Measurements from ENCODE around the gene FRMPD1. TPM values are rescaled to one million over a fixed set of nuclear protein-coding genes. Genes with fewer than 3 reads are reported as not detected.

FRMPD1 gene
- total and polyA plus RNA-seq, 2 of the 13 experiments (the other 11 are each of a cell fraction or from before 2014, with no cell fraction given), result not detected

DNA sequence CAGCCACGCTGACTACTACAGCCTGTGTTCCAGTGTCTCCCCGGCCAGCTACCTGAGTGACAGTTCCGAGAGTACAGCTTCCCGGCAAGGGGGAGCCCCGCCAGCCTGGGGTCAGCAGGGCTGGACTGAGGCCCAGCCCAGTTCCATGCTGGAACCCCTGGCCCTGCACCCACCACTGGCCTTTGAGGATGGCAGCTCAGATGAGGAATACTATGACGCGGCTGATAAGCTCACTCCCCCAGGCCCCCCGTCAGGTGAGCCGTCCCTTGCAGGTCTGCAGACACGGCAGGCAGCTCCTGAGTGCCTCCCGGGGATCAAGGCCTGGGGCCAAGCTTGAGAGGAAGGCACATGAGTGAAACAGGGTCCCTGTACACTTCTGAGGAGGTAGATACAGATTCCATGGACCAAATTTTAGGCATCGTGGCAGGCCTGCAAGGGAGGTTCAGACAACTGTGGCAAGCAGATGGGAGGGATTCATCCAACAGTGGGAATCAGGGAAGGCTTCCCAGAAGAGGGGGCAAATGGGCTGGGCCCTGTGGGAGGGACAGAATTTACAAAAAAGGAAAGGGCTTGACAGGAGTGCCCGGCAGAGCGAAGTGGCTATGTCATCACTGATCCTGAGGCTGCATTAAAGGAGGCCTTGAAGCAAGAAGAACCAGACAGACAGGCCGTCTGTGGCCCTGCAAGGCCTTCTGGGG, 90.0 kb downstream of the FRMPD1 start (continued):
- TF ChIP-seq, protein P1, sequence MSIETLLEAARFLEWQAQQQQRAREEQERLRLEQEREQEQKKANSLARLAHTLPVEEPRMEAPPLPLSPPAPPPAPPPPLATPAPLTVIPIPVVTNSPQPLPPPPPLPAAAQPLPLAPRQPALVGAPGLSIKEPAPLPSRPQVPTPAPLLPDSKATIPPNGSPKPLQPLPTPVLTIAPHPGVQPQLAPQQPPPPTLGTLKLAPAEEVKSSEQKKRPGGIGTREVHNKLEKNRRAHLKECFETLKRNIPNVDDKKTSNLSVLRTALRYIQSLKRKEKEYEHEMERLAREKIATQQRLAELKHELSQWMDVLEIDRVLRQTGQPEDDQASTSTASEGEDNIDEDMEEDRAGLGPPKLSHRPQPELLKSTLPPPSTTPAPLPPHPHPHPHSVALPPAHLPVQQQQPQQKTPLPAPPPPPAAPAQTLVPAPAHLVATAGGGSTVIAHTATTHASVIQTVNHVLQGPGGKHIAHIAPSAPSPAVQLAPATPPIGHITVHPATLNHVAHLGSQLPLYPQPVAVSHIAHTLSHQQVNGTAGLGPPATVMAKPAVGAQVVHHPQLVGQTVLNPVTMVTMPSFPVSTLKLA (IDR thresholded peaks at IDR 0.05), result no peak
- TF ChIP-seq HNF4A (CRISPR knock-in tag; IDR thresholded peaks at IDR 0.05), result no peak
- TF ChIP-seq CENPT (CRISPR knock-in tag; IDR thresholded peaks at IDR 0.05; ENCODE audit: low read depth), result no peak

DNA sequence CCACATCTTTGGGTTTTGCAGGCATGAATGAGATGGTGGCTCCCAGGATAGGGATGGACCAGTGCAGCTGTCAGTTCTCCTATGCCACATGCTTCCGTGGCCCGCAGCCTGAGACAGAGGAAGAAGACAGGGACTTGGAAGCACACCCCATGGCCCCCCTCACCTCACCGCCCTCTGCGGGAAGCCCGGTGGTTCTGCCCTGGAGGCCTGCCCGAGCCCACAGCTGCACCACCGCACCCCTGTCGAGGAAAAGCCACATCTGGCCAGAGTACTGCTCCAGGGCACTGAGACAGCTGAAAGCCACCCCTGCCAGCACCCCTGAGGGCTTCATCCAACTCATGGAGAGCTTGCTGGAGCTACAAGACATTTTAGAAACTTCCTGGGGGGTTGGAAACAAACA, 95.2 kb downstream of the FRMPD1 start:
- DNase-seq (ENCODE audit: low spot score) (no peak), FAIRE-seq (no peak), ATAC-seq (peak; percentile 16; the same call in 2 of the 3 replicates)
- ChIA-PET CTCF (ENCODE audit: low intra/inter-chr PET ratio, low total read pairs) (no interaction called here), POLR2A (no interaction called here)
- H3K4me3 ChIP-seq (replicated peaks in 1 of 3; ENCODE audit: insufficient read depth in 1 of 3, low read depth in 2 of 3, low read length in 3 of 3), result no peak overlapping the region
- peaks cover 5 to 41% of the 10 kb centered on the region in 2 experiments for H3K27me3 ChIP-seq (ENCODE audit: control insufficient read depth in 1 of 2, insufficient read depth in 2 of 2, low read length in 2 of 2)
- H3K9ac ChIP-seq (ENCODE audit: insufficient read depth, low read depth, low read length), result no peak overlapping the region
- 40% methylated on average over 1 of the region's 8 CpGs for WGBS (ENCODE audit: low lambda C conversion rate)
- no peaks in the 10 kb centered on the region for H3K9me3 ChIP-seq (ENCODE audit: low read length)
- H4K20me1 ChIP-seq (ENCODE audit: insufficient read depth, low read length), result no peaks in the 10 kb centered on the region
- peak overlapping the region; percentile 52; the same call in 1 of the 2 replicates for H3K4me2 ChIP-seq (ENCODE audit: low read depth, low read length)
- peaks cover 13% of the 10 kb centered on the region for H3K4me1 ChIP-seq (ENCODE audit: insufficient read depth, low read length)
- BruUV-seq (replicated peaks), result no TSS peak
- no peaks in the 10 kb centered on the region for H3K79me2 ChIP-seq (ENCODE audit: insufficient read depth, low read length)
- intact Hi-C loops (cut with micrococcal nuclease; ENCODE audit: unreplicated experiment) (loop anchor here (2.0 kb wide), 1 partner anchor 263 kb away; no protein-coding TSS in a partner anchor), in situ Hi-C loops (cut with HindIII; ENCODE audit: extremely low pct_ligation_motif_present, low pct_unique_long_range_greater_than_20kb) (loop anchor here (10.0 to 25.0 kb wide), 2 partner anchors 259 to 619 kb away; partner anchors contain the start of gene POLR1E)
- no peaks in the 10 kb centered on the region for H3K36me3 ChIP-seq (replicated peaks in 1 of 2; ENCODE audit: control insufficient read depth in 1 of 2, insufficient read depth in 2 of 2, low read length in 2 of 2)
- H3K27ac ChIP-seq (ENCODE audit: extremely low read length, insufficient read depth, low read length), result no peak overlapping the region
- no peak overlapping the region for H2AFZ ChIP-seq (ENCODE audit: low read length)
- no peak for TF ChIP-seq MIER2 (CRISPR knock-in tag; IDR thresholded peaks at IDR 0.05)
- TF ChIP-seq ZC3H4 (CRISPR knock-in tag; IDR thresholded peaks at IDR 0.05; ENCODE audit: borderline replicate concordance), result no peak
- no peak for TF ChIP-seq ZNF225 (CRISPR knock-in tag; IDR thresholded peaks at IDR 0.05)
- TF ChIP-seq, protein P2, sequence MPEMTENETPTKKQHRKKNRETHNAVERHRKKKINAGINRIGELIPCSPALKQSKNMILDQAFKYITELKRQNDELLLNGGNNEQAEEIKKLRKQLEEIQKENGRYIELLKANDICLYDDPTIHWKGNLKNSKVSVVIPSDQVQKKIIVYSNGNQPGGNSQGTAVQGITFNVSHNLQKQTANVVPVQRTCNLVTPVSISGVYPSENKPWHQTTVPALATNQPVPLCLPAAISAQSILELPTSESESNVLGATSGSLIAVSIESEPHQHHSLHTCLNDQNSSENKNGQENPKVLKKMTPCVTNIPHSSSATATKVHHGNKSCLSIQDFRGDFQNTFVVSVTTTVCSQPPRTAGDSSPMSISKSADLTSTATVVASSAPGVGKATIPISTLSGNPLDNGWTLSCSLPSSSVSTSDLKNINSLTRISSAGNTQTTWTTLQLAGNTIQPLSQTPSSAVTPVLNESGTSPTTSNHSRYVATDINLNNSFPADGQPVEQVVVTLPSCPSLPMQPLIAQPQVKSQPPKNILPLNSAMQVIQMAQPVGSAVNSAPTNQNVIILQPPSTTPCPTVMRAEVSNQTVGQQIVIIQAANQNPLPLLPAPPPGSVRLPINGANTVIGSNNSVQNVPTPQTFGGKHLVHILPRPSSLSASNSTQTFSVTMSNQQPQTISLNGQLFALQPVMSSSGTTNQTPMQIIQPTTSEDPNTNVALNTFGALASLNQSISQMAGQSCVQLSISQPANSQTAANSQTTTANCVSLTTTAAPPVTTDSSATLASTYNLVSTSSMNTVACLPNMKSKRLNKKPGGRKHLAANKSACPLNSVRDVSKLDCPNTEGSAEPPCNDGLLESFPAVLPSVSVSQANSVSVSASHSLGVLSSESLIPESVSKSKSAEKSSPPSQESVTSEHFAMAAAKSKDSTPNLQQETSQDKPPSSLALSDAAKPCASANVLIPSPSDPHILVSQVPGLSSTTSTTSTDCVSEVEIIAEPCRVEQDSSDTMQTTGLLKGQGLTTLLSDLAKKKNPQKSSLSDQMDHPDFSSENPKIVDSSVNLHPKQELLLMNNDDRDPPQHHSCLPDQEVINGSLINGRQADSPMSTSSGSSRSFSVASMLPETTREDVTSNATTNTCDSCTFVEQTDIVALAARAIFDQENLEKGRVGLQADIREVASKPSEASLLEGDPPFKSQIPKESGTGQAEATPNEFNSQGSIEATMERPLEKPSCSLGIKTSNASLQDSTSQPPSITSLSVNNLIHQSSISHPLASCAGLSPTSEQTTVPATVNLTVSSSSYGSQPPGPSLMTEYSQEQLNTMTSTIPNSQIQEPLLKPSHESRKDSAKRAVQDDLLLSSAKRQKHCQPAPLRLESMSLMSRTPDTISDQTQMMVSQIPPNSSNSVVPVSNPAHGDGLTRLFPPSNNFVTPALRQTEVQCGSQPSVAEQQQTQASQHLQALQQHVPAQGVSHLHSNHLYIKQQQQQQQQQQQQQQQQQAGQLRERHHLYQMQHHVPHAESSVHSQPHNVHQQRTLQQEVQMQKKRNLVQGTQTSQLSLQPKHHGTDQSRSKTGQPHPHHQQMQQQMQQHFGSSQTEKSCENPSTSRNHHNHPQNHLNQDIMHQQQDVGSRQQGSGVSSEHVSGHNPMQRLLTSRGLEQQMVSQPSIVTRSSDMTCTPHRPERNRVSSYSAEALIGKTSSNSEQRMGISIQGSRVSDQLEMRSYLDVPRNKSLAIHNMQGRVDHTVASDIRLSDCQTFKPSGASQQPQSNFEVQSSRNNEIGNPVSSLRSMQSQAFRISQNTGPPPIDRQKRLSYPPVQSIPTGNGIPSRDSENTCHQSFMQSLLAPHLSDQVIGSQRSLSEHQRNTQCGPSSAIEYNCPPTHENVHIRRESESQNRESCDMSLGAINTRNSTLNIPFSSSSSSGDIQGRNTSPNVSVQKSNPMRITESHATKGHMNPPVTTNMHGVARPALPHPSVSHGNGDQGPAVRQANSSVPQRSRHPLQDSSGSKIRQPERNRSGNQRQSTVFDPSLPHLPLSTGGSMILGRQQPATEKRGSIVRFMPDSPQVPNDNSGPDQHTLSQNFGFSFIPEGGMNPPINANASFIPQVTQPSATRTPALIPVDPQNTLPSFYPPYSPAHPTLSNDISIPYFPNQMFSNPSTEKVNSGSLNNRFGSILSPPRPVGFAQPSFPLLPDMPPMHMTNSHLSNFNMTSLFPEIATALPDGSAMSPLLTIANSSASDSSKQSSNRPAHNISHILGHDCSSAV (CRISPR knock-in tag; IDR thresholded peaks at IDR 0.05; ENCODE audit: borderline replicate concordance), result no peak
- TF ChIP-seq ELF1 (CRISPR knock-in tag; IDR thresholded peaks at IDR 0.05), result no peak
- TF ChIP-seq, protein P3, sequence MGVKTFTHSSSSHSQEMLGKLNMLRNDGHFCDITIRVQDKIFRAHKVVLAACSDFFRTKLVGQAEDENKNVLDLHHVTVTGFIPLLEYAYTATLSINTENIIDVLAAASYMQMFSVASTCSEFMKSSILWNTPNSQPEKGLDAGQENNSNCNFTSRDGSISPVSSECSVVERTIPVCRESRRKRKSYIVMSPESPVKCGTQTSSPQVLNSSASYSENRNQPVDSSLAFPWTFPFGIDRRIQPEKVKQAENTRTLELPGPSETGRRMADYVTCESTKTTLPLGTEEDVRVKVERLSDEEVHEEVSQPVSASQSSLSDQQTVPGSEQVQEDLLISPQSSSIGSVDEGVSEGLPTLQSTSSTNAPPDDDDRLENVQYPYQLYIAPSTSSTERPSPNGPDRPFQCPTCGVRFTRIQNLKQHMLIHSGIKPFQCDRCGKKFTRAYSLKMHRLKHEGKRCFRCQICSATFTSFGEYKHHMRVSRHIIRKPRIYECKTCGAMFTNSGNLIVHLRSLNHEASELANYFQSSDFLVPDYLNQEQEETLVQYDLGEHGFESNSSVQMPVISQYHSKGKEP (CRISPR knock-in tag; IDR thresholded peaks at IDR 0.05), result no peak
- no peak for TF ChIP-seq NFE2L1 (CRISPR knock-in tag; IDR thresholded peaks at IDR 0.05; ENCODE audit: borderline replicate concordance)

Measured in HepG2 (cell line).